ENCODE results near the gene CNTN4.

- TF ChIP-seq POLR2AphosphoS5 (IDR thresholded peaks at IDR 0.05; ENCODE audit: low read depth), result no peak
- TF ChIP-seq CTCF (IDR thresholded peaks at IDR 0.05; ENCODE audit: insufficient read depth, low read length), result no peak
- no peak for TF ChIP-seq REST (IDR thresholded peaks at IDR 0.05; ENCODE audit: insufficient replicate concordance, low read depth)
Observed at GRCh38 chr3:2311022-2311421, 212.4 kb downstream of the CNTN4 start.
